ENCODE data around the gene ATP13A5.

The ATP13A5 gene

GRCh38 chr3:193372783-193373182 is 5.8 kb downstream of the ATP13A5 start:
- Mint-ChIP-seq H3K9me3 (no peaks in the 10 kb centered on the region), H3K36me3 (no peaks in the 10 kb centered on the region), H3K4me3 (no peak overlapping the region), H3K27ac (no peak overlapping the region), H3K4me1 (no peaks in the 10 kb centered on the region), H3K27me3 (peaks cover 10% of the 10 kb centered on the region)

- Mint-ChIP-seq H3K4me1 (no peaks in the 10 kb centered on the region), H3K9me3 (no peaks in the 10 kb centered on the region), H3K27me3 (peaks cover 7% of the 10 kb centered on the region), H3K4me3 (no peak overlapping the region), H3K36me3 (no peaks in the 10 kb centered on the region), H3K27ac (no peak overlapping the region)
These were observed 10.7 kb downstream of the ATP13A5 start for GRCh38 chr3:193367868-193368267.

DNA sequence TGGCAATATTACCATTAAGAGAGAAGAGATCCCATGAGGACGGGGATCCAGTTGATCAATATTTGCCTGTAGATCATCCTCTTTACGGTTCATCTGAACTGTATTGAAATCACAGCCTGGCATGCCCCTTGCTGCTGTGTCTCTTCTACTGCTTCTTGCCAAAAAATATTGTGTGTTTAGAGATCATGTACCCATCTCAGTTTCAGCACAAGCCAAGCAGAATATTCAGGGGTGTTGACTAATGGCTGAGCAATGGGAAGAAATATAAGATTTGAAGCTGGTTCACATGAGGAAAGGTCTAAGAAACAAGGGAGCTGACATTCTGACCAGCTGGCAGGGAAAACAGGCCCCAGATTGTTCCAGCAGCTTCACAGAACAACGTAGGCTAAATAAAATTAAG is 21.3 kb downstream of the ATP13A5 start:
- H3K27me3 Mint-ChIP-seq, result peaks cover 8% of the 10 kb centered on the region
- H3K36me3 Mint-ChIP-seq, result no peaks in the 10 kb centered on the region
- no peaks in the 10 kb centered on the region for H3K4me1 Mint-ChIP-seq
- no peak overlapping the region for H3K27ac Mint-ChIP-seq
- no peak overlapping the region for H3K4me3 Mint-ChIP-seq
- no peaks in the 10 kb centered on the region for H3K9me3 Mint-ChIP-seq

DNA sequence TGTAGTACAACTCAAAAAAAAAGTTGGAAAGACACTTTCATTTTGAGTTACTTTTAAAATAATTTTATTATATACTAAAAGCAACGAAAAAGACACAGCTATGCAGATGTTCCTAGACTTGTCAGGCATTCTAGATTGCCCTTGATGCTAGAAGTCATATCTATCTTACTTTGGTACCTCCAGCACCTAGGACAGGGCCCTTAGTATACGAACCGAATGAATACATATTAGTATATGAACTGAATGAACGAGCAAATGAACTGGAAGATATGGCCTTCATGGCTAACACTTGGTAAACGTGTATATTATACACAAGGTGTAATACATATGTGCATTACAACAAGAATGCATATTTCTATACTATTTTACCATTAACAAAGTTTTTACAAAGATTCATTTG is 24.1 kb downstream of the ATP13A5 start:
- Mint-ChIP-seq H3K27me3 (peaks cover 1% of the 10 kb centered on the region), H3K4me1 (no peaks in the 10 kb centered on the region), H3K9me3 (no peaks in the 10 kb centered on the region), H3K27ac (no peak overlapping the region), H3K36me3 (no peaks in the 10 kb centered on the region), H3K4me3 (no peak overlapping the region)

- Mint-ChIP-seq H3K4me1 (no peaks in the 10 kb centered on the region), H3K9me3 (no peaks in the 10 kb centered on the region), H3K4me3 (no peak overlapping the region), H3K27ac (no peak overlapping the region), H3K27me3 (peaks cover 4% of the 10 kb centered on the region), H3K36me3 (no peaks in the 10 kb centered on the region)
These were observed 27.8 kb downstream of the ATP13A5 start for GRCh38 chr3:193350744-193351143.

GRCh38 chr3:193348686-193349085 is 29.9 kb downstream of the ATP13A5 start:
- Mint-ChIP-seq H3K27ac (no peak overlapping the region), H3K4me3 (no peak overlapping the region), H3K27me3 (peaks cover 6% of the 10 kb centered on the region), H3K36me3 (no peaks in the 10 kb centered on the region), H3K9me3 (no peaks in the 10 kb centered on the region), H3K4me1 (no peaks in the 10 kb centered on the region)

- Mint-ChIP-seq H3K27ac (no peak overlapping the region), H3K36me3 (no peaks in the 10 kb centered on the region), H3K4me1 (no peaks in the 10 kb centered on the region), H3K4me3 (no peak overlapping the region), H3K9me3 (no peaks in the 10 kb centered on the region), H3K27me3 (peaks cover 7% of the 10 kb centered on the region)
These were observed 30.7 kb downstream of the ATP13A5 start for GRCh38 chr3:193347521-193348501.

GRCh38 chr3:193346259-193346658 is 32.3 kb downstream of the ATP13A5 start:
- Mint-ChIP-seq H3K4me3 (no peak overlapping the region), H3K4me1 (no peaks in the 10 kb centered on the region), H3K9me3 (no peaks in the 10 kb centered on the region)

GRCh38 chr3:193345431-193345830 is 33.1 kb downstream of the ATP13A5 start:
- H3K9me3 Mint-ChIP-seq, result no peaks in the 10 kb centered on the region
- no peak overlapping the region for H3K4me3 Mint-ChIP-seq
- H3K27ac Mint-ChIP-seq, result no peak overlapping the region
- no peaks in the 10 kb centered on the region for H3K4me1 Mint-ChIP-seq
- peaks cover 8% of the 10 kb centered on the region for H3K27me3 Mint-ChIP-seq
- no peaks in the 10 kb centered on the region for H3K36me3 Mint-ChIP-seq

More at GRCh38 chr3:193346259-193346658, 32.3 kb downstream of the ATP13A5 start:
- H3K27ac Mint-ChIP-seq, result no peak overlapping the region
- H3K36me3 Mint-ChIP-seq, result no peaks in the 10 kb centered on the region
- H3K27me3 Mint-ChIP-seq, result peaks cover 7% of the 10 kb centered on the region

GRCh38 chr3:193344486-193344885 is 34.1 kb downstream of the ATP13A5 start:
- Mint-ChIP-seq H3K27me3 (peaks cover 11% of the 10 kb centered on the region), H3K4me1 (no peaks in the 10 kb centered on the region), H3K4me3 (no peak overlapping the region), H3K27ac (no peak overlapping the region), H3K9me3 (no peaks in the 10 kb centered on the region), H3K36me3 (no peaks in the 10 kb centered on the region)

DNA sequence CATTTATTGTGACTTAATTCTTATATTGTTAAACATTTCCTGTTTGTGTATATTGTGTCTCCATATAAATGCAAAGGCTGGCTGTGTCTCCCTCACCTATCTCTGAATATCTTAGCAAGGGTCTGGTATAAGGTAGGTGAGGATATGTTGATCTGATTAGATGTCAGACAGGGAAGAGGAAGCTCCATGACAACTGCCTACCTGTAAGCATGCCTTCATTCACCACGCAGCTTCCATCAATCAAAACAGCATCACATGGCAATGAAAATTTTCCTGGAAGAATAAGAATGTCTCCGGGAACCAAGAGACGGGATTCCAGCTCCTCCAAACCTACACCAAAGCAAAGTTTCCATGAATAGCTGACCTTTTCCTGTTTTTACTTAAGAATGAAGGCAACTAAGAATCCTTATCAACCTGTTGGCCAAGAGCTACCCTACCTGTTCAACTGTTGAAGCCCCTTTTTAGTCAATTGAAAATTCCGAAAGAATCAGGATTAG is 34.8 kb downstream of the ATP13A5 start:
- Mint-ChIP-seq H3K27ac (no peak overlapping the region), H3K4me3 (no peak overlapping the region), H3K27me3 (peaks cover 7% of the 10 kb centered on the region), H3K9me3 (no peaks in the 10 kb centered on the region), H3K4me1 (no peaks in the 10 kb centered on the region), H3K36me3 (no peaks in the 10 kb centered on the region)

DNA sequence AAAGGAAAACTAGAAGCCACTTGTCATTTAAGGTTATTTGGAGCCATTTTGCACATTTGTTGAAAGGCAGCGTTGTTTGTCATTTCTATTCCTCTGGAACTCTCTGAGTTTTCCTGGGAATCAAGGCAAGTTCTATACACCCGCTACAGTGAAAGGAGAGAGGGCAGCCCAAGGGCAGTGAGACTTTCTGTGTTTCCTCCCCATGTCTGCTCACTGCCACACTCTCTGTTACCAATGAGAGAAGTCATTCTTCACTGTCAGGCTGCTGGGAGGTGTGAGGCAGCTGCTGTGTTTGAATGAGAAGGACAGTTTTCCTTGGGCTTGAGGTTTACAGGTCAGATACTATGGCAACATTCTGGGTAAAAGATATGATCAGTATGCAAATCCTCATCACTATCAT is 36.0 kb downstream of the ATP13A5 start:
- Mint-ChIP-seq H3K9me3 (no peaks in the 10 kb centered on the region), H3K36me3 (no peaks in the 10 kb centered on the region), H3K4me1 (no peaks in the 10 kb centered on the region), H3K4me3 (no peak overlapping the region), H3K27ac (no peak overlapping the region), H3K27me3 (peaks cover 7% of the 10 kb centered on the region)

DNA sequence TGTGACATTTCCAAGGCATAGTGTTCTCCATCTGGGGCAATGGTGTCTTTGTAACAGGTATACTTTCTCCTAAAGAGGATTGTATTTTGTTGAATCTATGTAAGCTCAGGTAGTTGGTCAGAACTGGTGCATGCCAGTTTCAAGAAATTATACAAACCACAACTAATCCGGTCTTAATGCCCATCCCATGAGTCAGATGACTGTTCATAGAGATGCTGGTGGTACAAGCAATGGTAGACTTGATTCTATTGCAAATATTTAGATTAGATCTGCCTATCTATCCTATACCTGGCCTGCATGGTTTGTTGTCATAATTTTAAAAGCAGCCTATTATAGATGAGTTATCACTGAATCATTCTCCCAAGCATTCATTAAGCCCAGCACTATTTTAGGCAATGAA is 43.5 kb downstream of the ATP13A5 start:
- no peak overlapping the region for H3K4me3 Mint-ChIP-seq
- H3K4me1 Mint-ChIP-seq, result no peaks in the 10 kb centered on the region
- no peaks in the 10 kb centered on the region for H3K36me3 Mint-ChIP-seq
- H3K9me3 Mint-ChIP-seq, result no peaks in the 10 kb centered on the region
- no peak overlapping the region for H3K27ac Mint-ChIP-seq
- H3K27me3 Mint-ChIP-seq, result peaks cover 3% of the 10 kb centered on the region

GRCh38 chr3:193333229-193333628 is 45.3 kb downstream of the ATP13A5 start:
- Mint-ChIP-seq H3K27me3 (peaks cover 3% of the 10 kb centered on the region), H3K36me3 (no peaks in the 10 kb centered on the region), H3K9me3 (no peaks in the 10 kb centered on the region), H3K4me1 (no peaks in the 10 kb centered on the region), H3K27ac (no peak overlapping the region), H3K4me3 (no peak overlapping the region)

GRCh38 chr3:193330555-193331204 is 47.9 kb downstream of the ATP13A5 start:
- Mint-ChIP-seq H3K27me3 (peaks cover 3% of the 10 kb centered on the region), H3K4me3 (no peak overlapping the region), H3K4me1 (no peaks in the 10 kb centered on the region), H3K36me3 (no peaks in the 10 kb centered on the region), H3K9me3 (no peaks in the 10 kb centered on the region), H3K27ac (no peak overlapping the region)

DNA sequence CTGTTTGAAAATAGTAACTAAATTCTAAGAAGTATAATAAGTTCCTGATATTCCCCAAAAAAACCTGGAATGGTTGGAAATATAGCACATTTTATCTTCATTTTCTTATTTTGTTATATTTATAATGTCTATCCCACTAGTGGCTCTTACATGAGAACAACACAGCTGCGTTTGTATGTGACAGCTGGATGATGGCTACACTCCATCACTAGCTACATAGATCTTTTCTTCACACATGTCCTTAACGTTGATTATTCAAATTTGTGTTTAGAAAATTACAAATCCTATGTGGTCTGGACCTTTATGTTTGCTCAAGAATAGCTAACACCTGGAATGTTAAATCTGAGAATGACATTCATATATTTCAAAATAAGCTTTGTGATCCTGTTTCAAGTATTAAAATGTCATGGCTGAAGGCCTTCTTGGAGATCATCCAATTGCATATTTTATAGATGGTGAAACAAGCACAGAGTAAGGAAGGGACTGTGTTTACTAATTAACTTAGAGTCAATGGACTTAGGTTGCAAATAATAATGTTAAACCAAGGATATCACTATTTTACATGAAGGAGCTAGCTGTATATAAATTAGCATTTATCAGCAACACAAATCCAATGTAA is 60.8 kb downstream of the ATP13A5 start:
- Mint-ChIP-seq H3K27ac (no peak overlapping the region), H3K9me3 (no peaks in the 10 kb centered on the region), H3K4me1 (no peaks in the 10 kb centered on the region), H3K36me3 (no peaks in the 10 kb centered on the region), H3K27me3 (peaks cover 4% of the 10 kb centered on the region), H3K4me3 (no peak overlapping the region)

All from activated naive CD4-positive, alpha-beta T cell treated with anti-CD3 and anti-CD28 coated beads, Interleukin-2, amount 50 U/mL, for 24 hours (primary cell).